H1 (cell line): ENCODE measurements around the gene GPA33. TPM values are rescaled to one million over a fixed set of nuclear protein-coding genes. Genes with fewer than 3 reads are reported as not detected.
A peak's percentile ranks its signal among the peaks of the same experiment; 100 is the strongest.

Experiments used
- CTCF ChIA-PET: fragments of 300-600 bp; sonication (Branson Sonifier 250); formaldehyde crosslinking; loops from one replicate; lab custom pipeline; 2021; ENCODE audit not compliant: partially characterized antibody; lab: Charles Lee
- POLR2A ChIA-PET: fragments of 300-600 bp; sonication (Branson Sonifier 250); formaldehyde crosslinking; loops from one replicate; lab custom pipeline; 2021; ENCODE audit warnings: inconsistent platforms; ENCODE audit not compliant: partially characterized antibody; lab: Charles Lee
- DNase-seq, 2 experiments: peaks; one replicate each; pipeline versions ENCODE4 v3.0.0 to v3.0.0-alpha.2; 2010 to 2022; ENCODE audit warnings: low spot score in 2 of 2, low read depth in 1 of 2, mixed read lengths in 1 of 2
- FAIRE-seq: peaks from 2 replicates; lab custom pipeline; 2011; peaks lifted over from hg19 to GRCh38; lab: Jason Lieb, UNC
- H2AFZ ChIP-seq: 2 replicates; pipeline ENCODE4 v1.8.1; 2012; ENCODE audit warnings: low read length, inconsistent platforms
- H2AK5ac ChIP-seq: 2 replicates; pipeline ENCODE4 v1.6.1; 2013; ENCODE audit warnings: low read depth, low read length
- H2BK120ac ChIP-seq: replicated peaks from 2 replicates; pipeline ENCODE3; 2013; ENCODE audit warnings: low read depth, low read length, inconsistent platforms
- H2BK12ac ChIP-seq: 2 replicates; pipeline ENCODE4 v1.6.1; 2013; ENCODE audit warnings: low read depth, low read length
- H2BK15ac ChIP-seq: 2 replicates; pipeline ENCODE4 v1.6.1; 2013; ENCODE audit warnings: low read length
- H2BK20ac ChIP-seq: 2 replicates; pipeline ENCODE4 v1.6.1; 2013; ENCODE audit warnings: low read length
- H2BK5ac ChIP-seq: 2 replicates; pipeline ENCODE4 v1.6.1; 2013; ENCODE audit warnings: low read depth, low read length
- H3K14ac ChIP-seq: 2 replicates; pipeline ENCODE4 v1.6.1; 2013; ENCODE audit warnings: inconsistent platforms; ENCODE audit not compliant: insufficient read length
- H3K18ac ChIP-seq: 2 replicates; pipeline ENCODE4 v1.6.1; 2013; ENCODE audit warnings: low read length; ENCODE audit errors: extremely low read depth
- H3K23ac ChIP-seq: 2 replicates; pipeline ENCODE4 v1.6.1; 2013; ENCODE audit warnings: inconsistent platforms; ENCODE audit not compliant: insufficient read length
- H3K23me2 ChIP-seq: 2 replicates; pipeline ENCODE4 v1.6.1; 2013; ENCODE audit warnings: low read depth, low read length
- H3K27ac ChIP-seq: 2 replicates; pipeline ENCODE4 v1.6.1; 2011; ENCODE audit warnings: low read depth, low read length, inconsistent platforms
- H3K27me3 ChIP-seq, 4 experiments: replicated peaks in 1 of 4; 1 replicate in 1 of 4; 2 replicates in 3 of 4; pipeline versions ENCODE4 v1.6.1 to v1.8.1; 2011 to 2013; ENCODE audit warnings: low read length in 3 of 4, mild to moderate bottlenecking in 3 of 4, inconsistent platforms in 2 of 4, mixed read lengths in 2 of 4, moderate library complexity in 1 of 4; ENCODE audit not compliant: control insufficient read depth in 3 of 4, insufficient read depth in 3 of 4; ENCODE audit errors: extremely low read depth in 1 of 4
- H3K36me3 ChIP-seq, 4 experiments: 2 replicates each; pipeline versions ENCODE4 v1.6.1 to v1.8.1; 2011 to 2013; ENCODE audit warnings: mild to moderate bottlenecking in 4 of 4, low read length in 3 of 4, moderate library complexity in 2 of 4, control low read depth in 1 of 4, inconsistent platforms in 1 of 4; ENCODE audit not compliant: insufficient read depth in 4 of 4, control insufficient read depth in 2 of 4
- H3K4ac ChIP-seq: replicated peaks from 2 replicates; pipeline ENCODE3; 2013; ENCODE audit warnings: low read length, low read depth, mixed read lengths, inconsistent platforms; ENCODE audit not compliant: insufficient read length
- H3K4me1 ChIP-seq, 4 experiments: replicated peaks in 1 of 4; 1 replicate in 1 of 4; 2 replicates in 3 of 4; pipeline versions ENCODE4 v1.6.1 to v1.8.1; 2011 to 2013; ENCODE audit warnings: low read length in 3 of 4, inconsistent platforms in 2 of 4, mixed read lengths in 1 of 4; ENCODE audit not compliant: insufficient read depth in 4 of 4, control insufficient read depth in 3 of 4
- H3K4me2 ChIP-seq, 2 experiments: 2 replicates each; pipeline versions ENCODE4 v1.6.1 to v1.8.1; 2011 to 2013; ENCODE audit warnings: low read depth in 2 of 2, low read length in 2 of 2, control low read depth in 1 of 2, inconsistent platforms in 1 of 2, mild to moderate bottlenecking in 1 of 2; ENCODE audit not compliant: insufficient read depth in 1 of 2
- H3K4me3 ChIP-seq, 4 experiments: fragments of 200-600, 300-600 bp in 1 of 4; sonication (generic), shearing (Covaris generic), sonication (Bioruptor Twin) in 1 of 4; 2 replicates each; pipeline versions ENCODE4 v1.5.1 to v1.8.1; 2011 to 2016; ENCODE audit warnings: low read length in 4 of 4, low read depth in 3 of 4, control low read depth in 2 of 4, inconsistent platforms in 2 of 4, mild to moderate bottlenecking in 2 of 4, mixed read lengths in 1 of 4, moderate library complexity in 1 of 4; ENCODE audit not compliant: insufficient read depth in 2 of 4; ENCODE audit errors: extremely low read depth in 1 of 4
- H3K56ac ChIP-seq: replicated peaks from 2 replicates; pipeline ENCODE3; 2013; ENCODE audit warnings: low read depth, mild to moderate bottlenecking, mixed read lengths, low read length, inconsistent platforms; ENCODE audit not compliant: insufficient read length
- H3K79me1 ChIP-seq: 2 replicates; pipeline ENCODE4 v1.6.1; 2013; ENCODE audit warnings: low read depth, low read length, control low read depth
- H3K79me2 ChIP-seq, 2 experiments: 2 replicates each; pipeline versions ENCODE4 v1.6.1 to v1.8.1; 2012 to 2013; ENCODE audit warnings: low read length in 2 of 2, mild to moderate bottlenecking in 2 of 2, inconsistent platforms in 1 of 2; ENCODE audit not compliant: insufficient read depth in 2 of 2, control insufficient read depth in 1 of 2
- H3K9ac ChIP-seq, 4 experiments: replicated peaks in 1 of 4; 1 replicate in 1 of 4; 2 replicates in 3 of 4; pipeline versions ENCODE4 v1.6.1 to v1.8.1; 2011 to 2013; ENCODE audit warnings: low read depth in 3 of 4, low read length in 3 of 4, control low read depth in 2 of 4, mild to moderate bottlenecking in 2 of 4, moderate library complexity in 2 of 4, inconsistent platforms in 1 of 4; ENCODE audit errors: extremely low read depth in 1 of 4
- H3K9me3 ChIP-seq, 2 experiments: 2 replicates each; pipeline versions ENCODE4 v1.6.1 to v1.8.1; 2012 to 2013; ENCODE audit warnings: mild to moderate bottlenecking in 2 of 2, moderate library complexity in 2 of 2, control low read depth in 1 of 2, inconsistent platforms in 1 of 2, low read depth in 1 of 2, low read length in 1 of 2, mixed read lengths in 1 of 2; ENCODE audit not compliant: insufficient read depth in 2 of 2
- H4K20me1 ChIP-seq, 2 experiments: replicated peaks in 1 of 2; 2 replicates each; pipeline versions ENCODE3 to v1.8.1; 2011 to 2013; ENCODE audit warnings: inconsistent platforms in 2 of 2, low read length in 2 of 2, mild to moderate bottlenecking in 1 of 2; ENCODE audit not compliant: insufficient read depth in 2 of 2, control insufficient read depth in 1 of 2
- H4K5ac ChIP-seq: 2 replicates; pipeline ENCODE4 v1.6.1; 2013; ENCODE audit warnings: low read length, low read depth, mixed read lengths, inconsistent platforms; ENCODE audit not compliant: insufficient read length
- H4K8ac ChIP-seq: 2 replicates; pipeline ENCODE4 v1.8.0; 2013; ENCODE audit warnings: mild to moderate bottlenecking, moderate library complexity, low read length, inconsistent platforms; ENCODE audit not compliant: insufficient read depth; ENCODE audit errors: extremely low read depth
- H4K91ac ChIP-seq: replicated peaks from 2 replicates; pipeline ENCODE3; 2013; ENCODE audit warnings: low read length, mixed read lengths, inconsistent platforms; ENCODE audit not compliant: insufficient read length
- CEBPB ChIP-seq: IDR thresholded peaks from 2 replicates; pipeline ENCODE4 v1.6.1; 2012; ENCODE audit warnings: low read depth, low read length
- FOSL1 ChIP-seq: IDR thresholded peaks from 2 replicates; pipeline ENCODE4 v1.6.1; 2011; ENCODE audit warnings: mild to moderate bottlenecking, low read depth, low read length, moderate library complexity; ENCODE audit not compliant: insufficient read depth
- JUN ChIP-seq: IDR thresholded peaks from 2 replicates; pipeline ENCODE4 v1.6.1; 2011; ENCODE audit warnings: low read depth, mild to moderate bottlenecking, improper control_type of control experiment, low read length
- KDM4A ChIP-seq: IDR thresholded peaks from one replicate; pipeline ENCODE4 v1.7.1; 2012; ENCODE audit warnings: low read depth, mild to moderate bottlenecking, moderate library complexity, low read length, inconsistent platforms; ENCODE audit not compliant: severe bottlenecking
- KDM5A ChIP-seq: fragments of 200-600 bp; IDR thresholded peaks from 2 replicates; pipeline ENCODE4 v1.7.1; 2012; ENCODE audit warnings: mild to moderate bottlenecking, low read length, inconsistent platforms, mixed read lengths
- POLR2A ChIP-seq, 2 experiments: IDR thresholded peaks; 1 replicate in 1 of 2; 2 replicates in 1 of 2; pipeline ENCODE4 v1.6.1; 2011; ENCODE audit warnings: low read depth in 2 of 2, low read length in 2 of 2, mild to moderate bottlenecking in 2 of 2; ENCODE audit errors: control extremely low read depth in 1 of 2
- POLR2AphosphoS5 ChIP-seq: IDR thresholded peaks from 2 replicates; pipeline ENCODE4 v1.6.1; 2011; ENCODE audit warnings: low read depth, low read length
- SP4 ChIP-seq: IDR thresholded peaks from 2 replicates; pipeline ENCODE4 v1.6.1; 2012; ENCODE audit warnings: low read length, inconsistent platforms
- TBP ChIP-seq: IDR thresholded peaks from 2 replicates; pipeline ENCODE4 v1.6.1; 2011; ENCODE audit warnings: low read depth, low read length, improper control_type of control experiment
- TEAD4 ChIP-seq: IDR thresholded peaks from 2 replicates; pipeline ENCODE4 v1.6.1; 2012; ENCODE audit warnings: low read depth, low read length, inconsistent platforms, mixed read lengths
- WGBS, 2 experiments: shearing (Covaris generic) in 1 of 2; methylation state at CpG; one replicate each; pipeline versions ENCODE4 v1.1.6 to v1.1.7; 2013 to 2015; ENCODE audit warnings: low lambda C conversion rate in 2 of 2, mixed read lengths in 2 of 2, inconsistent platforms in 1 of 2, low coverage in 1 of 2, missing lambda C conversion rate in 1 of 2; ENCODE audit not compliant: insufficient replicate concordance in 2 of 2, insufficient coverage in 1 of 2, insufficient read length in 1 of 2; ENCODE audit errors: extremely low coverage in 1 of 2, missing lambda C conversion rate in 1 of 2; 5-methylcytosine and 5-hydroxymethylcytosine counted together
- polyA plus RNA-seq, 7 experiments: library from polyadenylated mRNA; depleted of rRNA in 3 of 7; stranded (reverse) in 5 of 7; unstranded in 2 of 7; fragments of >200 nt in 5 of 7; fragments of 200-250 nt in 2 of 7; gene quantifications; 1 replicate in 5 of 7; 2 replicates in 1 of 7; 4 replicates in 1 of 7; pipeline versions ENCODE4 v1.2.1 to v1.2.3, GENCODE V29; 2011 to 2013; ENCODE audit warnings: missing spikeins in 2 of 7, mixed read lengths in 2 of 7
- total RNA-seq: library from RNA; stranded (reverse); fragmentation: NEBNext Ultra II Directional; extraction: Animal tissue kit (Norgen Biotek cat#: 25700); gene quantifications from 2 replicates; pipeline ENCODE4 v1.2.1, GENCODE V29; 2021

Gene GPA33
- total and polyA plus RNA-seq, 2 of the 8 experiments (the other 6 are each of a cell fraction or from before 2014, with no cell fraction given) = 0.19 to 0.67 TPM

DNA sequence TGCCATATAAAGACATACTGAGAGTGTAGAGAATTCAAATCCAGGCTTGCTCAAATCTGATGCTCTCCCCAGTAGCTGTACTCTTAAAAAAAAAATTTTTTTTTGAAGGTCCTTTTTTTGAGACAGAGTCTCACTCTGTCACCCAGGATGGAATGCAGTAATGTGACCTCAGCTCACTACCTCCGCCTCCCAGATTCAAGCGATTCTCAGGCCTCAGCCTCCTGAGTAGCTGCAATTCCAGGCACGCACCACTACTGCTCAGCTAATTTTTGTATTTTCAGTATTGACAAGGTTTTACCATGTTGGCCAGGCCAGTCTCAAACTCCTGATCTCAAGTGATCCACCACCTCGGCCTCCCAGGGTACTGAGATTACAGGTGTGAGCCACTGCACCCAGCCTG is 32.4 kb upstream of the GPA33 start:
- H3K14ac ChIP-seq = no peak overlapping the region
- H3K4ac ChIP-seq = no peak overlapping the region
- H3K27me3 ChIP-seq = no peaks in the 10 kb centered on the region; a peak in 2 of 7 replicates
- no peak overlapping the region for H3K56ac ChIP-seq
- H3K4me2 ChIP-seq = peak overlapping the region in 1 of 2 experiments; percentile 79; a peak in 2 of 4 replicates
- H2BK15ac ChIP-seq = no peak overlapping the region
- 0 out of 2 replicates have a peak overlapping the region, but pooled peaks have one; percentile 55 for H2AK5ac ChIP-seq
- no peaks in the 10 kb centered on the region for H3K79me2 ChIP-seq
- H3K36me3 ChIP-seq = no peaks in the 10 kb centered on the region
- no peak overlapping the region for H4K8ac ChIP-seq
- no peak overlapping the region for H2AFZ ChIP-seq
- CTCF ChIA-PET = interaction anchor here (0.8 to 8.0 kb wide), 12 partner anchors 11 to 212 kb away, joined by 3 to 81 read pairs (median 4); partner anchors contain the start of gene STYXL2
- WGBS, 2 experiments = 70% methylated on average over 4 of the region's 4 CpGs; no CpG with 5 or more reads in 1 of the 2 experiments
- H3K4me3 ChIP-seq = no peak overlapping the region
- peak overlapping the region; percentile 52; the same call in 1 of the 2 replicates for H2BK20ac ChIP-seq
- H3K79me1 ChIP-seq = no peaks in the 10 kb centered on the region
- no peak overlapping the region for H3K23ac ChIP-seq
- H3K9ac ChIP-seq = no peak overlapping the region
- H2BK5ac ChIP-seq = no peak overlapping the region
- no peak overlapping the region for H4K5ac ChIP-seq
- no peak overlapping the region for H3K27ac ChIP-seq
- POLR2A ChIA-PET = no interaction called here
- peak in 1 of 2 experiments; percentile 41 for DNase-seq
- no peak for FAIRE-seq
- H3K23me2 ChIP-seq = peaks cover 7% of the 10 kb centered on the region
- no peak overlapping the region for H4K91ac ChIP-seq
- TF ChIP-seq KDM5A (no peak), POLR2A (IDR thresholded peaks at IDR 0.05; ENCODE audit: control extremely low read depth in 1 of 2, low read depth in 2 of 2, low read length in 2 of 2) (no peak), CEBPB (no peak), TEAD4 (no peak), JUN (no peak), POLR2AphosphoS5 (no peak), KDM4A (no peak), FOSL1 (no peak), TBP (no peak), SP4 (no peak)
- H2BK120ac ChIP-seq = no peak overlapping the region
- H4K20me1 ChIP-seq = no peaks in the 10 kb centered on the region
- H3K9me3 ChIP-seq = no peaks in the 10 kb centered on the region
- peaks cover 0 to 11% (median 3%) of the 10 kb centered on the region in 4 experiments; a peak in 5 of 7 replicates for H3K4me1 ChIP-seq
- H2BK12ac ChIP-seq = no peak overlapping the region
- no peak overlapping the region for H3K18ac ChIP-seq
